ENCODE results near the gene ANG.
"Not testable (repeated sequence)": the region's sequence is repeated elsewhere in the genome, so short reads cannot be mapped to it uniquely, and the experiment has no call there.

The ANG gene

GRCh38 chr14:20688167-20688839, at the start of gene ANG:
TSS of gene ANG (plus strand) at chr14:20688764. CDS start at chr14:20693565, 4,801 bp downstream.
- in situ Hi-C loops (cut with HindIII; ENCODE audit: low sequenced_read_pairs) = no loop called here

- in situ Hi-C loops (cut with HindIII; ENCODE audit: low sequenced_read_pairs) = no loop called here
These were observed 47.0 kb upstream of the ANG start, which contains the start of gene OR6S1 for GRCh38 chr14:20641591-20641990. TSS of gene OR6S1 (minus strand) at chr14:20641691. CDS start at chr14:20641691, 0 bp downstream.

- in situ Hi-C loops (cut with HindIII; ENCODE audit: low sequenced_read_pairs) = no loop called here
These were observed 46.4 kb upstream of the ANG start for GRCh38 chr14:20642182-20642581.

GRCh38 chr14:20642755-20643154, 45.8 kb upstream of the ANG start:
- in situ Hi-C loops (cut with HindIII; ENCODE audit: low sequenced_read_pairs) = not testable (repeated sequence)

- in situ Hi-C loops (cut with HindIII; ENCODE audit: low sequenced_read_pairs) = no loop called here
These were observed 44.0 kb upstream of the ANG start for GRCh38 chr14:20644520-20644919.

- in situ Hi-C loops (cut with HindIII; ENCODE audit: low sequenced_read_pairs) = no loop called here
These were observed 43.1 kb upstream of the ANG start for GRCh38 chr14:20645481-20645880.

- in situ Hi-C loops (cut with HindIII; ENCODE audit: low sequenced_read_pairs) = no loop called here
These were observed 35.3 kb upstream of the ANG start for GRCh38 chr14:20652996-20653975.

- in situ Hi-C loops (cut with HindIII; ENCODE audit: low sequenced_read_pairs) = no loop called here
These were observed 32.7 kb upstream of the ANG start for GRCh38 chr14:20655851-20656250.

- in situ Hi-C loops (cut with HindIII; ENCODE audit: low sequenced_read_pairs) = no loop called here
These were observed 32.3 kb upstream of the ANG start for GRCh38 chr14:20656274-20656673.

GRCh38 chr14:20657216-20658211, 31.1 kb upstream of the ANG start:
- in situ Hi-C loops (cut with HindIII; ENCODE audit: low sequenced_read_pairs) = no loop called here

- in situ Hi-C loops (cut with HindIII; ENCODE audit: low sequenced_read_pairs) = no loop called here
These were observed 30.3 kb upstream of the ANG start for GRCh38 chr14:20658246-20658645.

GRCh38 chr14:20659336-20659735, 29.2 kb upstream of the ANG start:
- in situ Hi-C loops (cut with HindIII; ENCODE audit: low sequenced_read_pairs) = no loop called here

- in situ Hi-C loops (cut with HindIII; ENCODE audit: low sequenced_read_pairs) = no loop called here
These were observed 28.7 kb upstream of the ANG start for GRCh38 chr14:20659813-20660395.

GRCh38 chr14:20661197-20661596, 27.4 kb upstream of the ANG start:
- in situ Hi-C loops (cut with HindIII; ENCODE audit: low sequenced_read_pairs) = no loop called here

GRCh38 chr14:20662968-20663732, 25.4 kb upstream of the ANG start:
- in situ Hi-C loops (cut with HindIII; ENCODE audit: low sequenced_read_pairs) = no loop called here

GRCh38 chr14:20666400-20666961, 22.1 kb upstream of the ANG start:
- in situ Hi-C loops (cut with HindIII; ENCODE audit: low sequenced_read_pairs) = not testable (repeated sequence)

- in situ Hi-C loops (cut with HindIII; ENCODE audit: low sequenced_read_pairs) = no loop called here
These were observed 20.6 kb upstream of the ANG start for GRCh38 chr14:20667957-20668356.

- in situ Hi-C loops (cut with HindIII; ENCODE audit: low sequenced_read_pairs) = no loop called here
These were observed 19.6 kb upstream of the ANG start for GRCh38 chr14:20668969-20669368.

- in situ Hi-C loops (cut with HindIII; ENCODE audit: low sequenced_read_pairs) = no loop called here
These were observed 16.8 kb upstream of the ANG start for GRCh38 chr14:20671597-20672283.

Data from DLD1 (cell line).